Measurements from ENCODE around the gene RFLNA.

GRCh38 chr12:124304314-124304790 is 9.5 kb downstream of the RFLNA start:
- no peak for TF ChIP-seq POLR2A (IDR thresholded peaks at IDR 0.05; ENCODE audit: low read length)
- TF ChIP-seq GATA1 (IDR thresholded peaks at IDR 0.05; ENCODE audit: low read depth, low read length): no peak

Data from erythroblast (primary cell).